Panc1 (cell line): ENCODE results near the gene MARCKSL1. TPM values are rescaled to one million over a fixed set of nuclear protein-coding genes. Genes with fewer than 3 reads are reported as not detected.

Experiments used
- ATAC-seq: fragments of 200-7000 bp; cut with Tn5 transposase; 2 replicates; pipeline ENCODE4 v1.9.1; 2020; ENCODE audit warnings: mild to moderate bottlenecking, moderate library complexity
- BruUV-seq: library from RNA; stranded (reverse); fragments of 400-500 nt; replicated peaks from 2 replicates; lab custom pipeline; 2021; lab: Mats Ljungman, UMichigan
- CTCF ChIA-PET: fragments of 300-600 bp; sonication (Branson Sonifier 250); formaldehyde crosslinking; loops from one replicate; lab custom pipeline; 2022; ENCODE audit warnings: antibody characterized with exemption; lab: Charles Lee
- POLR2A ChIA-PET: fragments of 300-600 bp; sonication (Branson Sonifier 250); formaldehyde crosslinking; loops from one replicate; lab custom pipeline; 2022; ENCODE audit warnings: antibody characterized with exemption; lab: Charles Lee
- DNase-seq: peaks from one replicate; pipeline ENCODE4 v3.0.0-alpha.2; 2010; ENCODE audit warnings: low read depth, low spot score
- H3K27ac ChIP-seq: 2 replicates; pipeline ENCODE4 v1.5.1; 2011; ENCODE audit warnings: mild to moderate bottlenecking, low read length, inconsistent platforms
- H3K27me3 ChIP-seq: fragments of 200-500 bp; sonication (Bioruptor generic); 2 replicates; pipeline ENCODE4 v1.6.0; 2014; ENCODE audit warnings: low read length, inconsistent platforms; ENCODE audit not compliant: control insufficient read depth, insufficient read depth
- H3K36me3 ChIP-seq: fragments of 200-500 bp; sonication (Bioruptor generic); 2 replicates; pipeline ENCODE4 v1.5.1; 2014; ENCODE audit warnings: inconsistent platforms, mild to moderate bottlenecking, low read length, moderate library complexity; ENCODE audit not compliant: control insufficient read depth, insufficient read depth
- H3K4me1 ChIP-seq: 2 replicates; pipeline ENCODE4 v1.5.1; 2011; ENCODE audit warnings: inconsistent platforms, mild to moderate bottlenecking, low read length, moderate library complexity; ENCODE audit not compliant: control insufficient read depth, insufficient read depth
- H3K4me3 ChIP-seq, 2 experiments: 2 replicates each; pipeline ENCODE4 v1.5.1; 2011 to 2012; ENCODE audit warnings: low read depth in 2 of 2, low read length in 2 of 2, mild to moderate bottlenecking in 2 of 2, inconsistent platforms in 1 of 2, moderate library complexity in 1 of 2
- H3K9me3 ChIP-seq: fragments of 200-500 bp; sonication (Bioruptor generic); 2 replicates; pipeline ENCODE4 v1.5.1; 2014; ENCODE audit warnings: low read depth, mild to moderate bottlenecking, inconsistent platforms, low read length, moderate library complexity; ENCODE audit not compliant: control insufficient read depth, insufficient read depth
- POLR2AphosphoS5 ChIP-seq: IDR thresholded peaks from 2 replicates; pipeline ENCODE4 v1.6.1; 2012; ENCODE audit warnings: mild to moderate bottlenecking, low read depth, low read length, moderate library complexity
- REST ChIP-seq, 2 experiments: IDR thresholded peaks; 2 replicates each; pipeline ENCODE4 v1.6.1; 2011 to 2012; ENCODE audit warnings: low read depth in 2 of 2, control low read depth in 1 of 2, low read length in 1 of 2, mild to moderate bottlenecking in 1 of 2, moderate library complexity in 1 of 2; ENCODE audit not compliant: insufficient read depth in 1 of 2
- SIN3A ChIP-seq: IDR thresholded peaks from 2 replicates; pipeline ENCODE4 v1.6.1; 2012; ENCODE audit warnings: low read depth, mild to moderate bottlenecking, low read length, moderate library complexity, borderline replicate concordance; ENCODE audit not compliant: insufficient read depth
- TCF7L2 ChIP-seq: IDR thresholded peaks from 2 replicates; pipeline ENCODE4 v1.6.1; 2011; ENCODE audit warnings: mild to moderate bottlenecking, low read depth, low read length, inconsistent platforms
- in situ Hi-C: cut with HindIII; loops from 2 replicates; pipeline ENCODE4 v1.10.0; 2016; ENCODE audit warnings: low sequenced_read_pairs, low pct_unique_long_range_greater_than_20kb
- intact Hi-C: fragments of 100-400 bp; cut with micrococcal nuclease; formaldehyde crosslinking; loops from one replicate; pipeline ENCODE4 v1.10.0; 2022; ENCODE audit not compliant: unreplicated experiment
- total RNA-seq: library from RNA; stranded (reverse); gene quantifications from one replicate; pipeline ENCODE4 v1.2.1, GENCODE V29; 2021; ENCODE audit not compliant: unreplicated experiment
- TF ChIP-seq, protein P1 (sequence below): fragments of 450-650 bp; IDR thresholded peaks from 2 replicates; pipeline ENCODE4 v1.5.1; 2017; ENCODE audit warnings: mild to moderate bottlenecking

Gene MARCKSL1
- total RNA-seq, 1 experiment from 2014 or later: 176 TPM

DNA sequence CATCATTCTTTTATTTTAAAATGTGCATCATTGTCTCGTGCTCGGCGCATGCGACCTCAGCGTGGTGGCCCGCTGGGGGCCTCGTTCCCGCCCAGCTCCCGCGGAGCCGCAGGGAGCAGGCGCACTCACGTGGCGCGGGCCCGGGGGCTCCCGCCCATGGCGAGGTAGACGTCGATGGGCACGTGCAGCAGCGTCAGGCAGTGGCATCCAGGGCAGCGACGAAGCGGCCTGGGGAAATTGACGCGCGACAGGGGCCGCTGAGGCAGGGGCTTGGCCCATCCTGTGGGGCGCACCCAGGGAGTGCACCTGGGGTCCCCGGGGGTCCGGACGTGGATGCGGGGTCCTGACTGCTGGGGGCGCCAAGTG, 25.3 kb upstream of the MARCKSL1 start:
- BruUV-seq: no TSS peak
- Histone ChIP-seq H3K36me3 (no peaks in the 10 kb centered on the region), H3K27me3 (no peaks in the 10 kb centered on the region), H3K4me3 (no peak overlapping the region), H3K9me3 (no peaks in the 10 kb centered on the region), H3K27ac (no peak overlapping the region), H3K4me1 (no peaks in the 10 kb centered on the region)
- TF ChIP-seq REST (IDR thresholded peaks at IDR 0.05; ENCODE audit: insufficient read depth in 1 of 2, low read depth in 2 of 2, low read length in 1 of 2): no peak
- TF ChIP-seq, protein P1, sequence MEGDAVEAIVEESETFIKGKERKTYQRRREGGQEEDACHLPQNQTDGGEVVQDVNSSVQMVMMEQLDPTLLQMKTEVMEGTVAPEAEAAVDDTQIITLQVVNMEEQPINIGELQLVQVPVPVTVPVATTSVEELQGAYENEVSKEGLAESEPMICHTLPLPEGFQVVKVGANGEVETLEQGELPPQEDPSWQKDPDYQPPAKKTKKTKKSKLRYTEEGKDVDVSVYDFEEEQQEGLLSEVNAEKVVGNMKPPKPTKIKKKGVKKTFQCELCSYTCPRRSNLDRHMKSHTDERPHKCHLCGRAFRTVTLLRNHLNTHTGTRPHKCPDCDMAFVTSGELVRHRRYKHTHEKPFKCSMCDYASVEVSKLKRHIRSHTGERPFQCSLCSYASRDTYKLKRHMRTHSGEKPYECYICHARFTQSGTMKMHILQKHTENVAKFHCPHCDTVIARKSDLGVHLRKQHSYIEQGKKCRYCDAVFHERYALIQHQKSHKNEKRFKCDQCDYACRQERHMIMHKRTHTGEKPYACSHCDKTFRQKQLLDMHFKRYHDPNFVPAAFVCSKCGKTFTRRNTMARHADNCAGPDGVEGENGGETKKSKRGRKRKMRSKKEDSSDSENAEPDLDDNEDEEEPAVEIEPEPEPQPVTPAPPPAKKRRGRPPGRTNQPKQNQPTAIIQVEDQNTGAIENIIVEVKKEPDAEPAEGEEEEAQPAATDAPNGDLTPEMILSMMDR: no peak
- ATAC-seq (no peak), DNase-seq (no peak)
- CTCF ChIA-PET: no interaction called here
- in situ Hi-C loops (no loop called here), intact Hi-C loops (no loop called here)
- POLR2A ChIA-PET: interaction anchor here (0.5 kb wide), 1 partner anchor 25 kb away, joined by 3 read pairs; no protein-coding TSS in a partner anchor

- TF ChIP-seq POLR2AphosphoS5 (no peak), SIN3A (no peak), REST (IDR thresholded peaks at IDR 0.05; ENCODE audit: insufficient read depth in 1 of 2, low read depth in 2 of 2, low read length in 1 of 2) (no peak), TCF7L2 (no peak)
- TF ChIP-seq, protein P1: no peak
- Histone ChIP-seq H3K4me3 (no peak overlapping the region), H3K9me3 (no peaks in the 10 kb centered on the region), H3K4me1 (no peaks in the 10 kb centered on the region), H3K36me3 (no peaks in the 10 kb centered on the region), H3K27ac (no peak overlapping the region), H3K27me3 (no peaks in the 10 kb centered on the region)
- ATAC-seq (no peak), DNase-seq (no peak)
- intact Hi-C loops: no loop called here
- no TSS peak for BruUV-seq
- CTCF ChIA-PET: interaction anchor here (0.5 kb wide), 1 partner anchor 23 kb away, joined by 7 read pairs; no protein-coding TSS in a partner anchor
- POLR2A ChIA-PET: no interaction called here
- in situ Hi-C loops: no loop called here
Observed at GRCh38 chr1:32358435-32358834, 22.4 kb upstream of the MARCKSL1 start.
